Stimulated activated CD4-positive, alpha-beta T cell treated with anti-CD3 and anti-CD28 coated beads, TNF-alpha, amount 100 ng/mL, for 24 hours (primary cell): Measurements from ENCODE around the gene PPM1H.
A peak's percentile ranks its signal among the peaks of the same experiment; 100 is the strongest.
"Not testable (repeated sequence)": the region's sequence is repeated elsewhere in the genome, so short reads cannot be mapped to it uniquely, and the experiment has no call there.

ENCODE experiments used
- DNase-seq, 3 experiments: peaks; one replicate each; pipeline ENCODE4 v3.0.0-alpha.2; 2020; ENCODE audit warnings: low read depth in 3 of 3

PPM1H gene

GRCh38 chr12:62839869-62840660 is 94.9 kb downstream of the PPM1H start:
- DNase-seq = no peak

- no peak for DNase-seq
These were observed 99.9 kb downstream of the PPM1H start for GRCh38 chr12:62834971-62835547.

- DNase-seq = no peak
These were observed 100.5 kb downstream of the PPM1H start for GRCh38 chr12:62834406-62834805.

GRCh38 chr12:62833634-62834033 is 101.3 kb downstream of the PPM1H start:
- no peak for DNase-seq

- no peak for DNase-seq
These were observed 102.4 kb downstream of the PPM1H start for GRCh38 chr12:62832558-62832957.

- no peak for DNase-seq
These were observed 102.9 kb downstream of the PPM1H start for GRCh38 chr12:62832027-62832426.

GRCh38 chr12:62827855-62828254 is 107.1 kb downstream of the PPM1H start:
- DNase-seq = no peak

- DNase-seq = no peak
These were observed 107.9 kb downstream of the PPM1H start for GRCh38 chr12:62827042-62827441.

- DNase-seq = no peak
These were observed 117.2 kb downstream of the PPM1H start for GRCh38 chr12:62817556-62818271.

- no peak for DNase-seq
These were observed 120.7 kb downstream of the PPM1H start for GRCh38 chr12:62814243-62814642.

GRCh38 chr12:62813031-62813829 is 121.7 kb downstream of the PPM1H start:
- peak in 1 of 3 experiments; percentile 38 for DNase-seq

GRCh38 chr12:62811481-62811880 is 123.5 kb downstream of the PPM1H start:
- not testable (repeated sequence) for DNase-seq

GRCh38 chr12:62808166-62808879 is 126.6 kb downstream of the PPM1H start:
- no peak for DNase-seq

GRCh38 chr12:62806893-62807292 is 128.1 kb downstream of the PPM1H start:
- DNase-seq = no peak

- DNase-seq = no peak
These were observed 128.6 kb downstream of the PPM1H start for GRCh38 chr12:62806244-62806836.

- DNase-seq = no peak
These were observed 129.4 kb downstream of the PPM1H start for GRCh38 chr12:62805517-62805916.

GRCh38 chr12:62803756-62804155 is 131.2 kb downstream of the PPM1H start:
- no peak for DNase-seq

GRCh38 chr12:62802984-62803383 is 132.0 kb downstream of the PPM1H start:
- DNase-seq = no peak

GRCh38 chr12:62802321-62802720 is 132.6 kb downstream of the PPM1H start:
- no peak for DNase-seq

- DNase-seq = no peak
These were observed 133.2 kb downstream of the PPM1H start for GRCh38 chr12:62801796-62802195.
